ENCODE data around the gene NXN.
"Not testable (repeated sequence)": the region's sequence is repeated elsewhere in the genome, so short reads cannot be mapped to it uniquely, and the experiment has no call there.

NXN gene

GRCh38 chr17:998111-998510 is 18.5 kb upstream of the NXN start:
- peaks cover 46% of the 10 kb centered on the region for H3K36me3 ChIP-seq (ENCODE audit: control insufficient read depth, low read length)
- peaks cover 5% of the 10 kb centered on the region; the same call in 1 of the 2 replicates for H3K9me3 ChIP-seq (ENCODE audit: control insufficient read depth, insufficient read depth, low read length)
- H4K20me1 ChIP-seq (ENCODE audit: control insufficient read depth, insufficient read depth, low read depth, low read length), result peaks cover 18% of the 10 kb centered on the region; the same call in 1 of the 2 replicates
- peaks cover 22% of the 10 kb centered on the region for H3K4me1 ChIP-seq (ENCODE audit: control insufficient read depth, low read length)
- no peaks in the 10 kb centered on the region for H3K27me3 ChIP-seq (ENCODE audit: control insufficient read depth, low read length)
- TF ChIP-seq CTCF (IDR thresholded peaks at IDR 0.05; ENCODE audit: low read depth, low read length, poor library complexity, severe bottlenecking) (no peak), EZH2phosphoT487 (IDR thresholded peaks at IDR 0.05; ENCODE audit: borderline replicate concordance, low read length) (no peak)
- peak overlapping the region; percentile 91 for H3K4me3 ChIP-seq (ENCODE audit: low read length)
- H3K9me2 ChIP-seq (replicated peaks; ENCODE audit: control insufficient read depth, low read length), result no peaks in the 10 kb centered on the region
- peaks cover 27% of the 10 kb centered on the region for H3F3A ChIP-seq (ENCODE audit: control insufficient read depth, insufficient read depth)
- H3K4me2 ChIP-seq (ENCODE audit: low read length), result peak overlapping the region; percentile 62
- H3K79me2 ChIP-seq (ENCODE audit: control insufficient read depth, low read length), result peaks cover 29% of the 10 kb centered on the region
- 0 out of 2 replicates have a peak overlapping the region, but pooled peaks have one; percentile 3 for H3K27ac ChIP-seq (ENCODE audit: low read depth, low read length)

GRCh38 chr17:996554-997344 is 17.2 kb upstream of the NXN start, which contains the start of gene TIMM22:
TIMM22 (plus strand) TSS chr17:997129; CDS start chr17:997143, 14 bp downstream.
- peak within 1 kb of the TSS; percentile 66 for H3K27ac ChIP-seq (ENCODE audit: low read depth, low read length)
- no peak for TF ChIP-seq EZH2phosphoT487 (IDR thresholded peaks at IDR 0.05; ENCODE audit: borderline replicate concordance, low read length)
- TF ChIP-seq CTCF (IDR thresholded peaks at IDR 0.05; ENCODE audit: low read depth, low read length, poor library complexity, severe bottlenecking), result peak; percentile 96

GRCh38 chr17:995324-995723 is 15.7 kb upstream of the NXN start:
- peaks cover 22% of the 10 kb centered on the region for H3K4me1 ChIP-seq (ENCODE audit: control insufficient read depth, low read length)
- H3K36me3 ChIP-seq (ENCODE audit: control insufficient read depth, low read length), result peaks cover 19% of the 10 kb centered on the region
- H3K27ac ChIP-seq (ENCODE audit: low read depth, low read length); H4K20me1 ChIP-seq (ENCODE audit: control insufficient read depth, insufficient read depth, low read depth, low read length); H3K4me2 ChIP-seq (ENCODE audit: low read length); H3K4me3 ChIP-seq (ENCODE audit: low read length); H3K9me3 ChIP-seq (ENCODE audit: control insufficient read depth, insufficient read depth, low read length); H3K9me2 ChIP-seq (replicated peaks; ENCODE audit: control insufficient read depth, low read length); H3K27me3 ChIP-seq (ENCODE audit: control insufficient read depth, low read length): not testable (repeated sequence)
- H3K79me2 ChIP-seq (ENCODE audit: control insufficient read depth, low read length), result peaks cover 27% of the 10 kb centered on the region
- peaks cover 16% of the 10 kb centered on the region for H3F3A ChIP-seq (ENCODE audit: control insufficient read depth, insufficient read depth)

More at GRCh38 chr17:996554-997344, 17.2 kb upstream of the NXN start, which contains the start of gene TIMM22:
- Histone ChIP-seq H4K20me1 (ENCODE audit: control insufficient read depth, insufficient read depth, low read depth, low read length) (peaks cover 11% of the 10 kb centered on the region; the same call in 1 of the 2 replicates), H3K4me3 (ENCODE audit: low read length) (peak within 1 kb of the TSS; percentile 91), H3K79me2 (ENCODE audit: control insufficient read depth, low read length) (peaks cover 27% of the 10 kb centered on the region), H3K9me3 (ENCODE audit: control insufficient read depth, insufficient read depth, low read length) (peaks cover 5% of the 10 kb centered on the region; the same call in 1 of the 2 replicates), H3K4me2 (ENCODE audit: low read length) (peak within 1 kb of the TSS; percentile 62), H3K9me2 (replicated peaks; ENCODE audit: control insufficient read depth, low read length) (no peaks in the 10 kb centered on the region), H3K36me3 (ENCODE audit: control insufficient read depth, low read length) (peaks cover 33% of the 10 kb centered on the region), H3K27me3 (ENCODE audit: control insufficient read depth, low read length) (no peaks in the 10 kb centered on the region), H3F3A (ENCODE audit: control insufficient read depth, insufficient read depth) (peaks cover 21% of the 10 kb centered on the region), H3K4me1 (ENCODE audit: control insufficient read depth, low read length) (peaks cover 22% of the 10 kb centered on the region)

GRCh38 chr17:992933-993332 is 13.4 kb upstream of the NXN start:
- Histone ChIP-seq H3K36me3 (ENCODE audit: control insufficient read depth, low read length) (peaks cover 4% of the 10 kb centered on the region; the same call in 1 of the 2 replicates), H3K79me2 (ENCODE audit: control insufficient read depth, low read length) (peaks cover 10% of the 10 kb centered on the region), H3K9me3 (ENCODE audit: control insufficient read depth, insufficient read depth, low read length) (peaks cover 5% of the 10 kb centered on the region; the same call in 1 of the 2 replicates), H3K4me2 (ENCODE audit: low read length) (no peak overlapping the region), H3K27me3 (ENCODE audit: control insufficient read depth, low read length) (no peaks in the 10 kb centered on the region), H3K4me1 (ENCODE audit: control insufficient read depth, low read length) (peaks cover 6% of the 10 kb centered on the region), H3K9me2 (replicated peaks; ENCODE audit: control insufficient read depth, low read length) (no peaks in the 10 kb centered on the region), H3K27ac (ENCODE audit: low read depth, low read length) (no peak overlapping the region), H4K20me1 (ENCODE audit: control insufficient read depth, insufficient read depth, low read depth, low read length) (no peaks in the 10 kb centered on the region), H3F3A (ENCODE audit: control insufficient read depth, insufficient read depth) (no peaks in the 10 kb centered on the region), H3K4me3 (ENCODE audit: low read length) (no peak overlapping the region)
- TF ChIP-seq CTCF (IDR thresholded peaks at IDR 0.05; ENCODE audit: low read depth, low read length, poor library complexity, severe bottlenecking), result no peak
- no peak for TF ChIP-seq EZH2phosphoT487 (IDR thresholded peaks at IDR 0.05; ENCODE audit: borderline replicate concordance, low read length)
